Neural progenitor cell (in vitro differentiated cells): ENCODE data around the gene MADD. TPM values are rescaled to one million over a fixed set of nuclear protein-coding genes. Genes with fewer than 3 reads are reported as not detected.

Experiments
- DNase-seq: peaks from one replicate; pipeline ENCODE4 v3.0.0-alpha.2; 2016; ENCODE audit warnings: low spot score
- H2AFZ ChIP-seq: fragments of 200-600 bp; sonication (generic); replicated peaks from 2 replicates; pipeline ENCODE4 v1.6.1; 2016; ENCODE audit warnings: antibody characterized with exemption
- H3F3A ChIP-seq: fragments of 200-600 bp; sonication (generic); 2 replicates; pipeline ENCODE4 v1.6.1; 2016; ENCODE audit warnings: antibody characterized with exemption, low read depth
- H3K27ac ChIP-seq: fragments of 200-600 bp; sonication (generic); 2 replicates; pipeline ENCODE4 v1.5.1; 2016; ENCODE audit warnings: mild to moderate bottlenecking
- H3K27me3 ChIP-seq: fragments of 200-600 bp; sonication (generic); 2 replicates; pipeline ENCODE4 v1.6.1; 2016; ENCODE audit warnings: mild to moderate bottlenecking, moderate library complexity
- H3K36me3 ChIP-seq: fragments of 200-600 bp; sonication (generic); 2 replicates; pipeline ENCODE4 v1.5.1; 2016
- H3K4me1 ChIP-seq: fragments of 200-600 bp; sonication (generic); 2 replicates; pipeline ENCODE4 v1.6.1; 2016; ENCODE audit warnings: mixed run types
- H3K4me2 ChIP-seq: fragments of 200-600 bp; sonication (generic); 2 replicates; pipeline ENCODE4 v1.6.1; 2016
- H3K4me3 ChIP-seq: fragments of 200-600 bp; sonication (generic); 2 replicates; pipeline ENCODE4 v1.5.1; 2016
- H3K79me2 ChIP-seq: fragments of 200-600 bp; sonication (generic); 2 replicates; pipeline ENCODE4 v1.6.1; 2016; ENCODE audit warnings: low read depth
- H3K9ac ChIP-seq: fragments of 200-600 bp; sonication (generic); 2 replicates; pipeline ENCODE4 v1.6.1; 2016
- H3K9me3 ChIP-seq: fragments of 200-600 bp; sonication (generic); 2 replicates; pipeline ENCODE4 v1.5.1; 2016; ENCODE audit warnings: low read depth
- H4K20me1 ChIP-seq: fragments of 200-600 bp; sonication (generic); 2 replicates; pipeline ENCODE4 v1.6.1; 2016; ENCODE audit warnings: low read depth
- H3K27ac Mint-ChIP-seq: 3 replicates; pipeline ENCODE4 v1.8.0; 2021; ENCODE audit warnings: mixed read lengths
- H3K27me3 Mint-ChIP-seq: 2 replicates; pipeline ENCODE4 v1.8.0; 2022; ENCODE audit warnings: low read depth, mild to moderate bottlenecking, inconsistent platforms, moderate library complexity, mixed read lengths; ENCODE audit not compliant: insufficient read depth
- H3K36me3 Mint-ChIP-seq: 3 replicates; pipeline ENCODE4 v1.8.0; 2021; ENCODE audit warnings: mixed read lengths
- H3K4me1 Mint-ChIP-seq: 3 replicates; pipeline ENCODE4 v1.8.0; 2021; ENCODE audit warnings: mixed read lengths
- H3K4me3 Mint-ChIP-seq: 3 replicates; pipeline ENCODE4 v1.8.0; 2021; ENCODE audit warnings: mild to moderate bottlenecking, moderate library complexity, mixed read lengths
- H3K9me3 Mint-ChIP-seq: 3 replicates; pipeline ENCODE4 v1.8.0; 2020; ENCODE audit warnings: mixed read lengths
- CTCF ChIP-seq: fragments of 200-600 bp; sonication (generic); IDR thresholded peaks from 2 replicates; pipeline ENCODE4 v1.5.1; 2017; ENCODE audit warnings: antibody characterized with exemption, mild to moderate bottlenecking
- EZH2 ChIP-seq: fragments of 200-600 bp; sonication (generic); IDR thresholded peaks from 2 replicates; pipeline ENCODE4 v1.6.1; 2017; ENCODE audit warnings: antibody characterized with exemption, mild to moderate bottlenecking, moderate library complexity
- EZH2phosphoT487 ChIP-seq: fragments of 200-600 bp; sonication (generic); IDR thresholded peaks from 2 replicates; pipeline ENCODE4 v1.6.1; 2017; ENCODE audit warnings: antibody characterized with exemption
- total RNA-seq: library from RNA; depleted of rRNA; stranded (reverse); fragments of >200 nt; gene quantifications from 2 replicates; pipeline ENCODE4 v1.2.3, GENCODE V29; 2015; ENCODE audit warnings: low replicate concordance

The MADD gene
- total RNA-seq, 1 donor from 2014 or later, result 16.1 TPM

- H3K4me1 ChIP-seq, result no peaks in the 10 kb centered on the region
- no peak overlapping the region for H3K4me3 ChIP-seq
- no peaks in the 10 kb centered on the region for H4K20me1 ChIP-seq
- H2AFZ ChIP-seq, result no peak overlapping the region
- H3K79me2 ChIP-seq, result no peaks in the 10 kb centered on the region
- H3K4me1 Mint-ChIP-seq, result peaks cover 4% of the 10 kb centered on the region
- no peak overlapping the region for H3K4me2 ChIP-seq
- no peak for TF ChIP-seq CTCF
- no peak for TF ChIP-seq EZH2phosphoT487
- TF ChIP-seq EZH2, result no peak
- H3K4me3 Mint-ChIP-seq, result no peak overlapping the region
- H3K9ac ChIP-seq, result no peak overlapping the region
- H3K27ac Mint-ChIP-seq, result no peak overlapping the region
- H3K27ac ChIP-seq, result no peak overlapping the region
- H3F3A ChIP-seq, result no peaks in the 10 kb centered on the region
- no peaks in the 10 kb centered on the region for H3K27me3 ChIP-seq
- DNase-seq, result no peak
- no peaks in the 10 kb centered on the region for H3K36me3 ChIP-seq
- no peaks in the 10 kb centered on the region for H3K9me3 ChIP-seq
- H3K9me3 Mint-ChIP-seq, result no peaks in the 10 kb centered on the region
- no peaks in the 10 kb centered on the region for H3K36me3 Mint-ChIP-seq
- peaks cover 6% of the 10 kb centered on the region for H3K27me3 Mint-ChIP-seq
These were observed 108.9 kb downstream of the MADD start for GRCh38 chr11:47378836-47379170.

DNA sequence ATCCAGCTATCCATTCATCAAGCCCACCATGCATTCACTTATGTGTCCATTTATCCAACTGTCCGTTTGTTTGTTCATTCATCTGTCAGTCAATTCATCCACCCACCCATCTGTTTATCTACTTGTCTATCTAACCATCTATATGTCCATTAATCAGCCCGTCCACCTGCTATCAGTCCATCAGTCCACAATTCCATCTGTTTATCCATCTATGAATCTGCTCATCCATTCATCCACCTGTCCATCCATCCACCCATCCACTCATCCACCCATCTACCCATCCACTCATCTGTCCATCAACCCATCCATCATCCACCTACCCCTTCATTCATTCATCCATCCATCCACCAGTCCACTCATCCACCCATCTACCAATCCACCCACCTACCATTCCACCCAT lies 109.4 kb downstream of the MADD start:
- Histone ChIP-seq H3K4me1 (no peaks in the 10 kb centered on the region), H3K9me3 (no peaks in the 10 kb centered on the region), H4K20me1 (no peaks in the 10 kb centered on the region), H3K36me3 (no peaks in the 10 kb centered on the region), H3K4me3 (no peak overlapping the region), H3K27me3 (no peaks in the 10 kb centered on the region), H3K9ac (no peak overlapping the region), H3K4me2 (no peak overlapping the region), H3K79me2 (no peaks in the 10 kb centered on the region), H3K27ac (no peak overlapping the region), H2AFZ (no peak overlapping the region), H3F3A (no peaks in the 10 kb centered on the region)
- DNase-seq, result no peak
- H3K9me3 Mint-ChIP-seq, result no peaks in the 10 kb centered on the region
- no peak for TF ChIP-seq CTCF
- TF ChIP-seq EZH2phosphoT487, result no peak
- no peak for TF ChIP-seq EZH2
- no peak overlapping the region for H3K27ac Mint-ChIP-seq
- H3K27me3 Mint-ChIP-seq, result peaks cover 6% of the 10 kb centered on the region
- H3K4me3 Mint-ChIP-seq, result no peak overlapping the region
- H3K4me1 Mint-ChIP-seq, result peaks cover 4% of the 10 kb centered on the region
- no peaks in the 10 kb centered on the region for H3K36me3 Mint-ChIP-seq

Other genes with a start within 250 kb of the MADD start
- gene ARFGAP2, start 93.3 kb upstream of the MADD start, total RNA-seq, result 95.0 and 160 TPM in 2 replicates
- 7.1 and 11.2 TPM in 2 replicates for gene PACSIN3, start 83.7 kb upstream of the MADD start, total RNA-seq
- 61.4 and 76.9 TPM in 2 replicates for gene DDB2, start 55.2 kb upstream of the MADD start, total RNA-seq
- gene ACP2, start 21.3 kb upstream of the MADD start, total RNA-seq, result 23.9 and 24.3 TPM in 2 replicates
- 7.5 and 10.7 TPM in 2 replicates for gene NR1H3, start 12.1 kb upstream of the MADD start, total RNA-seq
- 0.06 and 0.12 TPM in 2 replicates for gene MYBPC3, start 82.6 kb downstream of the MADD start, total RNA-seq
- gene SPI1, start 108.4 kb downstream of the MADD start, total RNA-seq, result not detected in 2 replicates
- gene SLC39A13, start 138.5 kb downstream of the MADD start, total RNA-seq, result 11.3 and 36.4 TPM in 2 replicates
- gene PSMC3, start 156.3 kb downstream of the MADD start, total RNA-seq, result 126 and 175 TPM in 2 replicates
- gene RAPSN, start 179.0 kb downstream of the MADD start, total RNA-seq, result not detected in 2 replicates